GM12892 (cell line): ENCODE measurements around the gene NEK8.
"Not testable (repeated sequence)": the region's sequence is repeated elsewhere in the genome, so short reads cannot be mapped to it uniquely, and the experiment has no call there.

ENCODE experiments used
- DNase-seq: peaks from one replicate; pipeline ENCODE4 v3.0.0; 2011; ENCODE audit not compliant: insufficient read length
- FAIRE-seq: peaks from 2 replicates; lab custom pipeline; 2011; peaks lifted over from hg19 to GRCh38; lab: Jason Lieb, UNC
- POLR2A ChIP-seq: IDR thresholded peaks from 2 replicates; pipeline ENCODE4 v1.6.1; 2011; ENCODE audit warnings: low read depth, low read length, control low read depth
- POLR2AphosphoS5 ChIP-seq: IDR thresholded peaks from 2 replicates; pipeline ENCODE4 v1.6.1; 2011; ENCODE audit warnings: low read depth, low read length, control low read depth
- TAF1 ChIP-seq: IDR thresholded peaks from 2 replicates; pipeline ENCODE4 v1.6.1; 2011; ENCODE audit warnings: low read depth, mild to moderate bottlenecking, control low read depth, low read length, borderline replicate concordance

NEK8 gene

DNA sequence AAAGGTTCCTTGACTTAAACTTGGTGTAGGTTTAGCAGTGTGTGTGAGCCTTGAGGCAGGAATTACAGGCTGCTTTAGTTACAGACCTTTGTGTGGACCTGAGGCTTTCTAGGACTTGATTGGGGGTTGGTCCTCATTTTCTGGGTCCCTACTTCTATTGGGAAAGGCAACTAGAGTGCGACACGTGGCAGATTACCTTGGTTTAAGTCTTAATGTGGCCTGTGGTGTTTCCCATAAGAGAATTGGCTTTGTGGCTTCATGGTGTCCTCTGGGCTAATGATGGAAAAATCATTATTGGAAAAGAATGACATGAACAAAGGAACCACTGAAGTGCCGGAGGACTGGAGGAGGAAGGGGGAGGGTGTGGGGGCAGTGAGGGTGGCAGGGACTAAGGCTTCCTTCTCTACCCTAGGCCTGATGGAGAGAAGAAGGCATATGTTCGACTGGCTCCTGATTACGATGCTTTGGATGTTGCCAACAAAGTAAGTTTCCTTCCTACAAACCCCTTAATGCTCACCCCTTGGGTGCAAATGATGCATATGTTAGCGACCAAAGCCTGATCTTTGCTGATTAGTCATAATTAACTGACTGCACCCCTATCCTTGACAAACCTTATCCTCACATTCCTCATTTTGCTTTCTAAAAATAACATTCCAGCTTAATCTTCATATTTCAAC, 5.3 kb upstream of the NEK8 start:
- no peak for FAIRE-seq
- TF ChIP-seq TAF1 (no peak), POLR2A (no peak), POLR2AphosphoS5 (no peak)
- DNase-seq: no peak

DNA sequence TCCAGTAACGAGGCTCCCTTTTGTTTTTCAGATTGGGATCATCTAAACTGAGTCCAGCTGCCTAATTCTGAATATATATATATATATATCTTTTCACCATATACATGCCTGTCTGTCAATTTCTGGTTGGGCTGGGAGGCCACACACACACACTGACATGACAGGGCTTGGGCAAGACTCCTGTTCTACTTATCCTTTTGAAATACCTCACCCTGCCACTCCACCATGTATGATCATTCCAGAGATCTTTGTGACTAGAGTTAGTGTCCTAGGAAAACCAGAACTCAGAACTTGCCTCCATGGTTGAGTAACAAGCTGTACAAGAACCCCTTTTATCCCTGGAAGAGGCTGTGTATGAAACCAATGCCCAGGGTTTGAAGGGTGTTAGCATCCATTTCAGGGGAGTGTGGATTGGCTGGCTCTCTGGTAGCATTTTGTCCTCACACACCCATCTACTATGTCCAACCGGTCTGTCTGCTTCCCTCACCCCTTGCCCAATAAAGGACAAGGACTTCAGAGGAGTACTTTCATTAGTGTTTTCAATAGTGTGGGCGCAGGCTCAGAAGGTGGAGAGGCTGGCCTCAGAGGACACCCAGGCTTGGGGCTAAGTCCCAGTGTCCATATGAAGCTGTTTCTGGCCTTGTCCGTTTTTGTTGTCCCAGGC, 4.6 kb upstream of the NEK8 start:
- FAIRE-seq, DNase-seq: not testable (repeated sequence)
- peak; percentile 24; the same call in 1 of the 2 replicates for TF ChIP-seq POLR2A

DNA sequence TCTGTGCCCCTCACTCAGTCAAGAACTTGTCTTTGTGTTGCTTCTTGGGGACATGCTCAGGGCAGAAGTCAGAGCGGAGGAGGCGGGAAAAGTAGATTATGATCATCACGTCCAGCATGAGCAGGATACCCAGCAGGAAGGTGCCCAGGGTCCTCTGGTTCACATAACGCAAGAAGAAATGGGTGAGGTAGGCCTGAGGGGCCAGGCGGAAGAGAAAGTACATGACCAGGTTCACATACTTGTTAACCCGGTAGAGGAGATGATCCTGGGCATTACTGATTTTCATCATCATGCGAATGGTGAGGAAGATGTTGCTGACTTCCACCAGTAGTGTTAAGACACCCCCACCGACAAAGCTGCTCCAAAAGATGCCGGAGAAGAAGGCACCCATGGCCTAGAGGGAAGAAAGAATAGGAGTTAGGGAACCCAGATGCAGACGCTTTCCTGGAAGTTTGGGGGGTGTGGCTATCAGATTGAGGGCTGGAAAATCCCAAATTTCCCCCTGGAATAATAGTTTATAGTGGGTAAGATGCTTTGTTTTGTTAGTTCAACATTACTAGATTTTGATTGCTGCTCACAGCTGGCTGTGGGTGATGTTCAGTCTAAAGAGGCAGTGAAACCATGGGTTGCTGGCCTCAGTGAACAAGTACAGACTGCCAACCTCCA, 4.0 kb upstream of the NEK8 start:
- FAIRE-seq: no peak
- no peak for DNase-seq
- TF ChIP-seq POLR2AphosphoS5 (no peak), POLR2A (no peak), TAF1 (no peak)

DNA sequence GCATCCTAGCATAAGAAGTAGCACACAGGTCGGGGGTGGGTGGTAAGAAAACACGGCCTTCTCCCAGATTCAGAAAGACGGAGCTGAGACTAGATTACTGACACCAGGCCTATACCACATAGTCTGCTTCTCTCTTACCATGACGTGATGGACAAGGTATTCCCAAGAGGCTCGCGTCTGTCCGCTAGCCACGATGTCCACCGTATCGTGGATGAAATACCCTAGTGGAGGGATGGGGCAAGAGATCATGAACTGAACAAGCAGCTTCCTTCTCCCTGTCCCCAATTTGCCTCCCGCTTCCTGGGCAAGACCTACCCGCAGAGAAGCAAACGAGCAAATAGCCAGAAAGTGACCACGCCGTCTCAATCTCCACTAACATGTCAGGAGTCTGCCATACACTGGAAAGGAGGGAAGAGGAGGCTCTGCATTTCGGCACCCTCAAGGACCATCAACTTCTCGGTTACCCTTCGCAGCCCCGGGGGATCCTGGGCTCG, 3.4 kb upstream of the NEK8 start:
- peak; percentile 81 for FAIRE-seq
- TF ChIP-seq POLR2A: peak; percentile 86
- TF ChIP-seq POLR2AphosphoS5: peak; percentile 95
- TF ChIP-seq TAF1: no peak
- DNase-seq: no peak

DNA sequence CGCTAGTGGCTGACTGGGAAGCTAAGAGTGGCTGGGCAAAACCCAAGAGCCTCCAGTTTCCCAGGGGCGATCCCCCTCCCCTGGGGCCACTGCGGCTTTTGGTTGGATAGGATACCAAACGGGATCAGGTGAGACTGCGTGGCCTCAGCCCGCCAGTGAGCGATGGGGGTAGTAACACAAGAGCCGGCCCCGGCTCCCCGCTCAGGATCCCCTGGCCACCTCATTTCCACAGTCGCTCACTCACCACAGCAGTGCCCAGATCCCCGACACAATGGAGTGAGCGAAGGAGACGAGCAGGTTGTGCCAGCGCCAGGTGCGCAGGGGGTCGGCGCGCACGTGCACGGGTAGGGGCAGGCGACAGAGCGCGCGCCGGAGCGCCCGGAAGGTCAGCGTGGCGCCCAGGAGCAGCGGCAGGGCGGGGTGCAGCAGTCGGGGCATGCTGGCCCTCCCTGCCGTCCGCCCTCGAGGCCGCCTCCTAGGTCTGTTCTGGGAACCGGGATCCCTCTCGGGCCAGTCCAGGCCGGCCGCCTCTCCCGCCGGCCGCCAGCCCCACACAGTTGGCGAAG, 2.8 kb upstream of the NEK8 start:
- TF ChIP-seq POLR2AphosphoS5 (peak; percentile 4), POLR2A (peak; percentile 1; the same call in 1 of the 2 replicates), TAF1 (no peak; the same call in 1 of the 2 replicates)
- peak; percentile 36 for FAIRE-seq
- DNase-seq: no peak

DNA sequence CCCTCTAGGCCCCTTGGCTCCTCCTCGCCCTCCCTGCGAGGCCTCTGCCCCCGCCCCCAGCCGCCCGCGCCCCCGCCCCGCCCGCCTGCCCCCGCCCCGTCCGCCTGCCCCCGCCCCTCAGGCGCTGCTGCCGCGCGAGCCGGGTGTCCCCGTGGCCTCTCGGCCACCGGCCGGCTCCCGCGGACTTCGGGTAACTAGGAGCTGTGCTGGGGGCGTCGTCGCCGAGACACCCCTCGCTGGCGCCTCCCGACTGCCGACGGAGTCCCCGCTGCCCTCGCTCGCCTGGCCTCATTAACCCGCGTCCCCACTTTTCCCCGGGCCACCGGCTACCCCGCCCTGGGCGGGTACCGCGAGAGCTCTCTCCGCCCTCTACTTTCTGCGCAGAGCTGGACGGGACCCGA, 2.4 kb upstream of the NEK8 start, which contains the start of gene TLCD1:
Gene TLCD1, minus strand, starts transcription at position 8 of the 401 bp plus-strand sequence. CDS start 136 bp downstream, outside the sequence.
- FAIRE-seq (no peak), DNase-seq (peak; percentile 75)
- TF ChIP-seq POLR2A (no peak), POLR2AphosphoS5 (no peak), TAF1 (no peak)

DNA sequence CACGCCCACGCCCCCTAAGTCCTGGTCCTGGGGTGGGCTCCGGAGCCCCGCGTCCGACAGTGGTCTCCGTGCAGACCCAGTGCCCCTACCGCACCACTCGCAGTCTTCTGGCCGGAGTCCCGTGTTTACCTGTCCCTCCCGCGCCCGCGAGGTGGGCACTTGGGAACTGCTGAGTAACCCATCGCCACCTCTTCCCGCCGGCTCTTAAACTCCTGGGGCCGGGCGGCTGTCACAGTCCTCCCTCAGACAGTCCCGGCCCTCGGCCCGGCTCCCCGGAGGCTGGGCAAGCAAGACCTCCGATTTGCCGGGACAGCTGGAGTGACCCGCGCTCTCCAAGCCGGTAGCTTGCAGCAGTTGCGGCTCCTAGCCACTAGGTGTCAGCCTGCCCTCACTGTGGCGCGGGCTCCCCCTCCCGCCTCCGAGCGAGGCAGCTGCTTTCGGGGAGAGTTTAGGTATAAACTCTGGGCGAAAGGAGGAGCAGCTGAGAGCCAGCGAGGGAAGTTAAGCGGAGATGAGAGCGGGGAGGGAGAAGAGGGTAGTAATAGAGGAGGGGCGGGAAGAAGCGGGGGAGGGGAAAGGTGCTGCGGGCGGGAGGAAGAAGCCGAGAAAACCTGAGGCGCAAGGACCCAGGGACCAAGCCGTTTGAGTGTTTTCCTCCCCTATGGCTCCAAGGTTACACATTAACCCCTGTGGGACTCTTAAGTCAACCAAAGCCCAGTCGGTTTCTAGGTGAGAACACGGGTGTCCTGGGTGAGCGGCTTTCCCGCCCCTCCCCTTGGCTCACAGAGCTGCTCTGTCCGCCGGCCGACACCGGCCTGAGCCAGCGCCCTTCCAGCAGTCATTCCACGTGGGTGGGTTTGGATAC, 1.7 kb upstream of the NEK8 start:
- FAIRE-seq (peak; percentile 85), DNase-seq (peak; percentile 80)
- no peak; the same call in 1 of the 2 replicates for TF ChIP-seq POLR2A
- TF ChIP-seq POLR2AphosphoS5: no peak
- no peak for TF ChIP-seq TAF1

DNA sequence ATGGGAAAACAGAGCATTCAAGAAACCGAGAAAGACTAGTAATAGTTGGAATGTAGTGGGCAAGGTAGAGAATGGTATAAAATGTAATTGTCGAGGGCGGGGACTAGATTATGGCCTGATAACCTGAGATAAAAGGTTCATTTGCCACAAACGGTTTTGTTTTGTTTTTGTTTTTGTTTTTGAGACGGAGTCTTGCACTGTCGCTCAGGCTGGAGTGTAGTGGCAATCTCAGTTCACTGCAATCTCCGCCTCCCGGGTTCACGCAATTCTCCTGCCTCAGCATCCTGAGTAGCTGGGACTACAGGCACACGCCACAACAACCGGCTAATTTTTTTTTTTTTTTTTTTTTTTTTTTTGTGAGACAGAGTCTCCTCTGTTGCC, 1.4 kb downstream of the NEK8 start:
- TF ChIP-seq POLR2A: no peak
- no peak for TF ChIP-seq TAF1
- TF ChIP-seq POLR2AphosphoS5: no peak
- no peak for FAIRE-seq

DNA sequence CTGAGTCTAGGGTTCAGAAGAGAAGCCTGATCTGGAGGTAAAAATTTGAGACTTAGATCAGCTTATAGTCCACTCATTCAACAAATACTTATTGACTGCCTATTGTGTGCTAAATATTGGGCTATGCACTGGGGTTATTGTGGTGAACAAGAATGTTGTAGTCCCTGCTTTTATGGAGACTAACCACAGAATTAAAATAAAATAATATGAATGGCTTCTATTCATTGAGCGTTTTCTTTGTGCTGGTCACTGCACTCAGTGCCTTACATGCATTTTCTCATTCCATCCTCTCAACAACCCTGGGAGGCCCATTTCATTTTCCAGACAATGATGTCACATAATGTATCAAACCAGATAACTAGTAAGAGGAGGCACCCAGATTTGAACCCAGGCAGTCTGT, 4.8 kb downstream of the NEK8 start:
- TF ChIP-seq POLR2A: no peak
- TF ChIP-seq POLR2AphosphoS5: no peak
- no peak for TF ChIP-seq TAF1
- DNase-seq: no peak
- no peak for FAIRE-seq

More for the DNA sequence above, 1.4 kb downstream of the NEK8 start:
- DNase-seq: no peak

DNA sequence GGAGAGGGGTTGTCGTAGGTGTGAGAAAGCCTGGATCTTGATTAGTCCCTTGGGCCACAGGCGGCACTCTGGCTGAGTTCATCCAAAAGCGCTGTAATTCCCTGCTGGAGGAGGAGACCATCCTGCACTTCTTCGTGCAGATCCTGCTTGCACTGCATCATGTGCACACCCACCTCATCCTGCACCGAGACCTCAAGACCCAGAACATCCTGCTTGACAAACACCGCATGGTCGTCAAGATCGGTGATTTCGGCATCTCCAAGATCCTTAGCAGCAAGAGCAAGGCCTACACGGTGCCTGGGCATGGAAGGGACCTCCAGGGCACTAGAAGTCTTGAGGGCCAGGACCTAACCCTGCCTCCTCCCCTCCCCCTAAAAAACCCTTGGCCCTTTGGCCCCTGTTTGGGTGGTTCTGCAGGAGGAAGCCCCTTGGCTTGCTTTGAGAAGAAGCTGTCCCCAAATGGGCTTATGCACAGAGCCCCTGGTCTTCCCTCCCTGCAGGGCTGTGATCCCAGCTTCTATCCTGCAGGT, 6.2 kb downstream of the NEK8 start:
- DNase-seq (no peak), FAIRE-seq (no peak)
- TF ChIP-seq TAF1: no peak
- no peak for TF ChIP-seq POLR2A
- no peak for TF ChIP-seq POLR2AphosphoS5
